GM12872 (cell line): ENCODE results near the gene CECR2.

Source experiments
- TF ChIP-seq, protein P1 (sequence below): IDR thresholded peaks from 3 replicates; pipeline ENCODE4 v1.5.1; 2011; ENCODE audit warnings: low read depth, mild to moderate bottlenecking, low read length, moderate library complexity; ENCODE audit not compliant: insufficient read depth

CECR2 gene

GRCh38 chr22:17592201-17592600 lies 222.9 kb downstream of the CECR2 start:
- TF ChIP-seq, protein P1, sequence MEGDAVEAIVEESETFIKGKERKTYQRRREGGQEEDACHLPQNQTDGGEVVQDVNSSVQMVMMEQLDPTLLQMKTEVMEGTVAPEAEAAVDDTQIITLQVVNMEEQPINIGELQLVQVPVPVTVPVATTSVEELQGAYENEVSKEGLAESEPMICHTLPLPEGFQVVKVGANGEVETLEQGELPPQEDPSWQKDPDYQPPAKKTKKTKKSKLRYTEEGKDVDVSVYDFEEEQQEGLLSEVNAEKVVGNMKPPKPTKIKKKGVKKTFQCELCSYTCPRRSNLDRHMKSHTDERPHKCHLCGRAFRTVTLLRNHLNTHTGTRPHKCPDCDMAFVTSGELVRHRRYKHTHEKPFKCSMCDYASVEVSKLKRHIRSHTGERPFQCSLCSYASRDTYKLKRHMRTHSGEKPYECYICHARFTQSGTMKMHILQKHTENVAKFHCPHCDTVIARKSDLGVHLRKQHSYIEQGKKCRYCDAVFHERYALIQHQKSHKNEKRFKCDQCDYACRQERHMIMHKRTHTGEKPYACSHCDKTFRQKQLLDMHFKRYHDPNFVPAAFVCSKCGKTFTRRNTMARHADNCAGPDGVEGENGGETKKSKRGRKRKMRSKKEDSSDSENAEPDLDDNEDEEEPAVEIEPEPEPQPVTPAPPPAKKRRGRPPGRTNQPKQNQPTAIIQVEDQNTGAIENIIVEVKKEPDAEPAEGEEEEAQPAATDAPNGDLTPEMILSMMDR: no peak

DNA sequence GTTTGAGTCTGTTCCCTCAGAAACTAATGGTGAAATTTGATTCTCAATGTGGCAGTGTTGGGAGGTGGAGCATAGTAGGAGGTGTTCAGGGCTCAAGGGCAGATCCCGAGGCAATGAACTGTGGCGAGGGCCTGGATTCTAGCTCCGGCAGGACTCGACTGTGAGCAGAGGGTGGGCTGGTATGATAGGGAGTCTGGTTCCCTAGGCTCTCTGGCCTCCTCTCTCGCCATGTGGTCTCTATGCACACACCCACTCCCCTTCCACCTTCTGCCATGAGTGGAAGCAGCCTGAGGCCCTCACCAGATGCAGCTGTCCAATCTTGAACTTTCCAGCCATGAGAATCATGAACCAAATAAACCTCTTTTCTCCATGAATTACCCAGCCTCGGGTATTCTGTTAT lies 227.0 kb downstream of the CECR2 start:
- TF ChIP-seq, protein P1: no peak

DNA sequence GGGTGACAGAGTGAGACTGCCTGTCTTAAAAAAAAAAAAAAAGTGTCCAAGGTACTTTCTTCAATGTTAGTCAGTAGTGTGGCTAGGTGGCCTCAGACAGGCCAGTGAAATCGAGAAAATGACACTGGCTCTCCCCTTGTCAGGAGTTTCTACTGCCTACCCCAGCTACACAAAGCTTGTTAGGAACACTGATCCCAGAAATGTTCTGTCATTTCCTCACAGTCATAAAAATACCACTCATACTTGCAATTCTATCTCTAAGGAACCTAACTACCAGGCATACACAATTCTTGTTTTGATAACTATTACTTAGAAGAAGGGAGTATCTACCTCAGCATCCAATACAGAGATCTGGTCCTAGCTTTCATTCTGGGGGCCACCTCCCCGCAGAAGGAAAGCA lies 228.0 kb downstream of the CECR2 start:
- TF ChIP-seq, protein P1: no peak

- TF ChIP-seq, protein P1: no peak
Measured at GRCh38 chr22:17598318-17598717, 229.1 kb downstream of the CECR2 start.

GRCh38 chr22:17601031-17601430 lies 231.8 kb downstream of the CECR2 start:
- TF ChIP-seq, protein P1: no peak

DNA sequence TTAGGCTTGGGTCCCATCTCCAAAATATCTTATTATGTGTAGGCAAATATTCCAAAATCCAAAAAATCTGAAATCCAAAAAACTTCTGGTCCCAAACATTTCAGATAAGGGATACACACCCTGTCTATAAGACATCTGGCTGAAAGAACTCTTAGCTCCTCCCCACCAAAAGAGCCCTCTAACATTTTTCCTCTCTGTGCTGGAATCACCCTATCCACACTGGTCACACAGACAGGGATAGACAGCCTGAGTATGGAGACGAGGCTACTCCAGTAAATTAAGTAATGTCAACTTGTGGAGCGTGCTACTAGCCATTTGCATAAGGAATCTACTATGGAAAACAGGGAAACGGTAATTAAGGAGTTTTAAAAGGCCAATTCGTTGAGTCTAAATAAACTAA lies 234.4 kb downstream of the CECR2 start:
- TF ChIP-seq, protein P1: no peak

DNA sequence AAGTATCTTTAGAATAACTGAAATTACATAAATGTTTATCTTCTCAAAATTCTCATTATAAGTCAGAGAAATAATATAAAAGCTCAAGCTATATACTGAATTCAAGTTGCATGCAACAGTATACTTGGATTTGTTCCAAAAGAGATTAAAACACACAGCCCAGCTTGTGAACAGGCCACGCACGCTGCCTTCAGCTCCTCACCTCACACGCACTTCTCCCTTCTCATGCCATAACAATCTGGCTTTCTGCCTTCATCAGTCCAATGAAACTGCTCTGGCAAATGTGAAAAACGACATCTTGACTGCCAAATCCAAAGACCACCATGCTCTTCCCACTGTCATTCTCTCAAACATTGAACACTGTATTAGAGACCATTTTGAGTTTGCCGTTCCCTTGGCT lies 237.2 kb downstream of the CECR2 start:
- TF ChIP-seq, protein P1: no peak
